HUES48 (cell line): ENCODE data around the gene NAALADL1.

ENCODE experiments used
- H3K27ac ChIP-seq: one replicate; pipeline ENCODE4 v1.7.0; 2013; ENCODE audit warnings: low read depth, low read length, inconsistent platforms
- H3K27me3 ChIP-seq: 2 replicates; pipeline ENCODE4 v1.6.1; 2013; ENCODE audit warnings: mild to moderate bottlenecking, low read length; ENCODE audit not compliant: control insufficient read depth, insufficient read depth
- H3K36me3 ChIP-seq: 2 replicates; pipeline ENCODE4 v1.6.1; 2013; ENCODE audit warnings: low read length; ENCODE audit not compliant: control insufficient read depth, insufficient read depth
- H3K4me1 ChIP-seq: 2 replicates; pipeline ENCODE4 v1.6.1; 2013; ENCODE audit warnings: mild to moderate bottlenecking, low read length; ENCODE audit not compliant: control insufficient read depth, insufficient read depth
- H3K4me3 ChIP-seq: 2 replicates; pipeline ENCODE4 v1.5.1; 2013; ENCODE audit warnings: mild to moderate bottlenecking, low read depth, low read length
- H3K9ac ChIP-seq: 2 replicates; pipeline ENCODE4 v1.6.1; 2013; ENCODE audit warnings: mild to moderate bottlenecking, low read depth, low read length, moderate library complexity
- H3K9me3 ChIP-seq: 2 replicates; pipeline ENCODE4 v1.6.1; 2013; ENCODE audit warnings: low read length; ENCODE audit not compliant: control insufficient read depth, insufficient read depth

Gene NAALADL1

DNA sequence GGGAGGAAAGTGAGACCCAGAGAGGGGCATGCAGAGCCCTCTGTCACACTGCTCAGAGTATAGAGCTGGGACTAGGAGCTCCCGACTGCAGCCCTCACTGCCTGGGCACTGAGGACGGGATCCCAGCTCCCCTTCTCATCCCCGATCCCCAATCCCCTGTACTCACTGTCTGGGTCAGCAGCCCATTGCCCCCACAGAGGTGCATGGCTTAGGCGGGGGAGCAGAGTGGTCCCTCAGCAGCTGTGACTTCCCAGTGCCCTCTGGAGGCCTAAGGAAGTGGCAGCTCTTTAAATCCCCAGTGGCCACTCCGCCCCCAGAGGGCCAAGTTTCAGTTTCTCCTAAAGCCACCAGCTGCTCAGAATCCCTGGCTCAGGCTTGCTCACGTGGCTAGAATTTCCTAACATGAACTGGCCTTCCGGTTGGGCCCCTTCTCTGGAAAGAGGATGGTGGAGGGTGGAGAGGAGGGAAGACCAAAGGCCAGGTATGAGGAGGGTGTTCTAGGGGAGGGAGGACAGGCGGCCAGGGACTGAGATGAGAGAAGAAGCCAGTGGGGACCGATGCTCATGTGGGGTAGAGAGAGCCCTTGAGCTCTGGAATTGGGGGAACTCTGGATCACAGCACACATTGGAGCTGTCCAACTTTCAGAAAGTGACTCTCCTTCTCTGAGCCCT, 61.5 kb downstream of the NAALADL1 start, which contains the start of gene BATF2:
Gene BATF2 (minus strand): TSS at position 262 of the 671 bp plus-strand sequence. CDS start 57 bp downstream, at position 205.
- Histone ChIP-seq H3K27ac (no peak within 1 kb of the TSS), H3K36me3 (no peaks in the 10 kb centered on the region), H3K9ac (no peak within 1 kb of the TSS), H3K4me3 (no peak within 1 kb of the TSS), H3K9me3 (no peaks in the 10 kb centered on the region), H3K27me3 (no peaks in the 10 kb centered on the region), H3K4me1 (peaks cover 5% of the 10 kb centered on the region)

DNA sequence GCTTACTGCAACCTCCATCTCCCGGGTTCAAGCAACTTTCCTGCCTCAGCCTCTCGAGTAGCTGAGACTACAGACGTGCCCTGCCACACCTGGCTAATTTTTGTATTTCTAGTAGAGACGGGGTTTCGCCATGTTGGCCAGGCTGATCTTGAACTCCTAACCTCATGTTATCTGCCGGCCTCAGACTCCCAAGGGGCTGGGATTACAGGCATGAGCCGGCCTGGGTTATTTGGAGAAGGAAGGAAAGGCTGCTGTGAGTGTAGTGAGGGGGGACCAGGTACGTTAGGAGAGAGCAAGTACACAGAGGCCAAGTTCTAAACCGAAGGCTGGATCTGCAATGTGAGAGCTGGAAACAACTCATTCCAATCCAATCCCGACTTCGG, 62.0 kb downstream of the NAALADL1 start:
- no peaks in the 10 kb centered on the region for H3K9me3 ChIP-seq
- H3K36me3 ChIP-seq = no peaks in the 10 kb centered on the region
- no peak overlapping the region for H3K4me3 ChIP-seq
- H3K27me3 ChIP-seq = no peaks in the 10 kb centered on the region
- peaks cover 5% of the 10 kb centered on the region for H3K4me1 ChIP-seq
- no peak overlapping the region for H3K27ac ChIP-seq
- H3K9ac ChIP-seq = no peak overlapping the region
